SK-N-SH (cell line): ENCODE measurements around the gene SPTBN1. TPM values are rescaled to one million over a fixed set of nuclear protein-coding genes. Genes with fewer than 3 reads are reported as not detected.

Experiments
- CTCF ChIA-PET: fragments of 300-600, 350-600 bp; formaldehyde crosslinking; extraction: SDS; loops from one replicate; lab custom pipeline; 2021; lab: Yijun Ruan, JAX
- POLR2A ChIA-PET: fragments of 350-600 bp; sonication (Branson Sonifier 250); formaldehyde crosslinking; extraction: SDS; loops from one replicate; lab custom pipeline; 2020; ENCODE audit warnings: antibody characterized with exemption, inconsistent platforms; lab: Yijun Ruan, JAX
- DNase-seq: peaks from one replicate; pipeline ENCODE4 v3.0.0; 2012
- H2AFZ ChIP-seq: fragments of 200-600 bp; sonication (generic); 2 replicates; pipeline ENCODE4 v1.8.1; 2016; ENCODE audit warnings: antibody characterized with exemption, mild to moderate bottlenecking, low read depth
- H3F3A ChIP-seq: fragments of 200-600 bp; sonication (generic); replicated peaks from 2 replicates; pipeline ENCODE3; 2016; ENCODE audit warnings: antibody characterized with exemption, mild to moderate bottlenecking; ENCODE audit not compliant: insufficient read depth
- H3K27ac ChIP-seq, 2 experiments: fragments of 200-500 bp in 1 of 2; fragments of 200-600 bp in 1 of 2; sonication (Bioruptor generic) in 1 of 2; sonication (generic), shearing (Covaris generic) in 1 of 2; 2 replicates each; pipeline versions ENCODE4 v1.5.1 to v1.6.1; 2014 to 2016; ENCODE audit warnings: low read depth in 2 of 2, inconsistent platforms in 1 of 2, low read length in 1 of 2, mild to moderate bottlenecking in 1 of 2, mixed read lengths in 1 of 2
- H3K27me3 ChIP-seq: fragments of 200-600 bp; sonication (generic), shearing (Covaris generic); 2 replicates; pipeline ENCODE4 v1.6.1; 2016; ENCODE audit warnings: mixed run types; ENCODE audit not compliant: insufficient read depth
- H3K36me3 ChIP-seq, 2 experiments: fragments of 200-500 bp in 1 of 2; fragments of 200-600 bp in 1 of 2; sonication (Bioruptor generic) in 1 of 2; sonication (generic) in 1 of 2; replicated peaks in 1 of 2; 2 replicates each; pipeline versions ENCODE3 to v1.5.1; 2014 to 2016; ENCODE audit warnings: low read length in 1 of 2, mild to moderate bottlenecking in 1 of 2; ENCODE audit not compliant: insufficient read depth in 2 of 2, control insufficient read depth in 1 of 2
- H3K4me1 ChIP-seq, 2 experiments: fragments of 200-500 bp in 1 of 2; fragments of 200-600 bp in 1 of 2; sonication (Bioruptor generic) in 1 of 2; sonication (generic), shearing (Covaris generic) in 1 of 2; 2 replicates each; pipeline versions ENCODE4 v1.5.1 to v1.6.1; 2014 to 2016; ENCODE audit warnings: low read depth in 1 of 2, low read length in 1 of 2, mixed run types in 1 of 2; ENCODE audit not compliant: insufficient read depth in 2 of 2, control insufficient read depth in 1 of 2
- H3K4me2 ChIP-seq: fragments of 200-600 bp; sonication (generic), shearing (Covaris generic); 2 replicates; pipeline ENCODE4 v1.6.1; 2017; ENCODE audit warnings: mixed run types
- H3K4me3 ChIP-seq, 2 experiments: fragments of 200-500 bp in 1 of 2; fragments of 200-600 bp in 1 of 2; sonication (Bioruptor generic) in 1 of 2; sonication (generic), shearing (Covaris generic) in 1 of 2; 2 replicates each; pipeline versions ENCODE4 v1.5.1 to v1.8.1; 2014 to 2016; ENCODE audit warnings: low read depth in 2 of 2, inconsistent platforms in 1 of 2, low read length in 1 of 2, mild to moderate bottlenecking in 1 of 2, mixed read lengths in 1 of 2, moderate library complexity in 1 of 2
- H3K79me2 ChIP-seq: fragments of 200-600 bp; sonication (generic); 2 replicates; pipeline ENCODE4 v1.8.1; 2017; ENCODE audit warnings: mild to moderate bottlenecking; ENCODE audit not compliant: insufficient read depth
- H3K9ac ChIP-seq: fragments of 200-600 bp; sonication (generic); 2 replicates; pipeline ENCODE4 v1.6.1; 2017; ENCODE audit warnings: mixed run types
- H3K9me2 ChIP-seq: fragments of 200-600 bp; sonication (generic); 2 replicates; pipeline ENCODE4 v1.6.1; 2017; ENCODE audit warnings: mixed run types
- H3K9me3 ChIP-seq: fragments of 200-600 bp; sonication (generic); 2 replicates; pipeline ENCODE4 v1.6.1; 2017; ENCODE audit warnings: mixed run types, mild to moderate bottlenecking, moderate library complexity
- H4K20me1 ChIP-seq: fragments of 200-600 bp; sonication (generic); 2 replicates; pipeline ENCODE4 v1.6.1; 2017; ENCODE audit warnings: mild to moderate bottlenecking, mixed run types; ENCODE audit not compliant: insufficient read depth
- CHD2 ChIP-seq: fragments of 150-350 bp; IDR thresholded peaks from 2 replicates; pipeline ENCODE4 v1.6.1; 2018; ENCODE audit warnings: low read length; ENCODE audit not compliant: partially characterized antibody
- EP300 ChIP-seq, 2 experiments: IDR thresholded peaks; 2 replicates each; pipeline versions ENCODE4 v1.4.0 to v1.6.1; 2012; ENCODE audit warnings: borderline replicate concordance in 1 of 2, low read depth in 1 of 2, low read length in 1 of 2
- GABPA ChIP-seq: IDR thresholded peaks from 2 replicates; pipeline ENCODE4 v1.4.0; 2012; ENCODE audit warnings: low read depth, mild to moderate bottlenecking
- GATA2 ChIP-seq: sonication (generic); formaldehyde crosslinking; IDR thresholded peaks from 2 replicates; pipeline ENCODE4 v1.5.0; 2020; ENCODE audit warnings: mild to moderate bottlenecking, missing genetic modification reagents
- MEF2A ChIP-seq: IDR thresholded peaks from 2 replicates; pipeline ENCODE4 v1.4.0; 2012; ENCODE audit warnings: low read depth, borderline replicate concordance
- MXI1 ChIP-seq: IDR thresholded peaks from 2 replicates; pipeline ENCODE4 v1.6.1; 2012; ENCODE audit warnings: mild to moderate bottlenecking, low read depth, low read length, improper control_type of control experiment
- NFIC ChIP-seq: IDR thresholded peaks from 2 replicates; pipeline ENCODE4 v1.4.0; 2012; ENCODE audit warnings: borderline replicate concordance
- RFX5 ChIP-seq: IDR thresholded peaks from 2 replicates; pipeline ENCODE4 v1.6.1; 2012; ENCODE audit warnings: mild to moderate bottlenecking, improper control_type of control experiment, low read length
- RXRA ChIP-seq: IDR thresholded peaks from 2 replicates; pipeline ENCODE4 v1.4.0; 2012; ENCODE audit warnings: low read depth, mild to moderate bottlenecking, borderline replicate concordance
- SIN3A ChIP-seq: IDR thresholded peaks from 2 replicates; pipeline ENCODE4 v1.6.1; 2012; ENCODE audit warnings: low read depth, mild to moderate bottlenecking, low read length, moderate library complexity, borderline replicate concordance
- TAF1 ChIP-seq: IDR thresholded peaks from 2 replicates; pipeline ENCODE4 v1.6.1; 2012; ENCODE audit warnings: low read depth, mild to moderate bottlenecking, low read length, moderate library complexity, borderline replicate concordance
- WGBS: methylation state at CpG from one replicate; pipeline ENCODE4 v1.1.6; 2017; ENCODE audit warnings: low lambda C conversion rate; 5-methylcytosine and 5-hydroxymethylcytosine counted together
- polyA plus RNA-seq, 3 experiments: library from polyadenylated mRNA; depleted of rRNA; stranded (reverse); fragments of >200 nt; gene quantifications; 2 replicates each; pipeline ENCODE4 v1.2.3, GENCODE V29; 2012
- TF ChIP-seq, protein P1 (sequence below): fragments of 150-350 bp; IDR thresholded peaks from 2 replicates; pipeline ENCODE4 v1.6.1; 2017; ENCODE audit warnings: antibody characterized with exemption, low read length, low read depth, borderline replicate concordance
- TF ChIP-seq, protein P2 (sequence below): fragments of 200-600 bp; sonication (generic); IDR thresholded peaks from 2 replicates; pipeline ENCODE4 v1.6.1; 2017; ENCODE audit warnings: antibody characterized with exemption, mild to moderate bottlenecking, moderate library complexity
- TF ChIP-seq, protein P3 (sequence below): IDR thresholded peaks from 2 replicates; pipeline ENCODE4 v1.4.0; 2012; ENCODE audit warnings: low read depth
- TF ChIP-seq, protein P4 (sequence below): IDR thresholded peaks from 2 replicates; pipeline ENCODE4 v1.4.0; 2012; ENCODE audit warnings: low read depth, borderline replicate concordance
- TF ChIP-seq, protein P5 (sequence below): fragments of 150-350 bp; IDR thresholded peaks from 2 replicates; pipeline ENCODE4 v1.6.1; 2016; ENCODE audit warnings: mild to moderate bottlenecking, low read depth, low read length

The SPTBN1 gene
- polyA plus RNA-seq, 1 of the 3 experiments (the other 2 are of a cell fraction): 29.1 TPM

DNA sequence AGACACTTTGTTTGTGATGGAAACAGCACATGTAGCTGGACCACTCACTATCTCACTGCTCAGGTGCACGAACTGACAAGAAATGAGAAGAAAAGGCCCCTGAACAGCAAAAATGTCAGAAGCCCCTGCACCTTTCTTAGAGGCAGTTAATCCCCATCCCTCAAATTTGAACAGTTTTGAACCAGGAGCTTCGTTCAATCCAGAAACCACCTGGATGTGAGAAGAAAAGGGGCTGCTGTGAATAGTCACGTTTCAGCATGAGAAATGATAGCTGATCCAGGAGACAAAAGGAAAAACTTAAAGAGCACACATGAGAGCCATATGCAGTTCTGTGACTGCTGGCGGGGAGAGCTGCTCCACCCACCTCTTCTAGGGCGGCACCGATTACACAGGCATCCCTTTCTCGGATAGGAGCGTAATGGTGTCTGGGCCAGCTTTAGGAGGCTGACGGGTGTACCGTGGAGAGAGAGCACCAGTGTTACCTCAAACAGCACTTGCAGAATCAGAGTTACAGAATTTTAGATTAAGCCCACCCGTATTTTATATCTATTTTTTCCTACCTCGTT, 150.3 kb downstream of the SPTBN1 start:
- Histone ChIP-seq H3K4me1 (peaks cover 7 to 23% of the 10 kb centered on the region in 2 experiments; a peak in 3 of 4 replicates), H3K9me2 (no peaks in the 10 kb centered on the region), H4K20me1 (peaks cover 96% of the 10 kb centered on the region), H3K4me2 (no peak overlapping the region), H3K9me3 (no peaks in the 10 kb centered on the region), H3K79me2 (peaks cover 100% of the 10 kb centered on the region), H3K4me3 (no peak overlapping the region), H3F3A (peaks cover 2% of the 10 kb centered on the region), H3K27ac (no peak overlapping the region), H3K27me3 (no peaks in the 10 kb centered on the region), H2AFZ (no peak overlapping the region), H3K36me3 (no peaks in the 10 kb centered on the region), H3K9ac (no peak overlapping the region)
- ChIA-PET CTCF (interaction anchor here (0.6 to 1.4 kb wide), 3 partner anchors 23 to 499 kb away, joined by 3 to 4 read pairs (median 3); no protein-coding TSS in a partner anchor), POLR2A (no interaction called here)
- WGBS: 95% methylated on average over 12 of the region's 12 CpGs
- no peak for TF ChIP-seq GABPA
- TF ChIP-seq, protein P1, sequence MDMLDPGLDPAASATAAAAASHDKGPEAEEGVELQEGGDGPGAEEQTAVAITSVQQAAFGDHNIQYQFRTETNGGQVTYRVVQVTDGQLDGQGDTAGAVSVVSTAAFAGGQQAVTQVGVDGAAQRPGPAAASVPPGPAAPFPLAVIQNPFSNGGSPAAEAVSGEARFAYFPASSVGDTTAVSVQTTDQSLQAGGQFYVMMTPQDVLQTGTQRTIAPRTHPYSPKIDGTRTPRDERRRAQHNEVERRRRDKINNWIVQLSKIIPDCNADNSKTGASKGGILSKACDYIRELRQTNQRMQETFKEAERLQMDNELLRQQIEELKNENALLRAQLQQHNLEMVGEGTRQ: no peak
- no peak for TF ChIP-seq EP300 (IDR thresholded peaks at IDR 0.05; ENCODE audit: borderline replicate concordance in 1 of 2, low read depth in 1 of 2, low read length in 1 of 2)
- no peak for DNase-seq

DNA sequence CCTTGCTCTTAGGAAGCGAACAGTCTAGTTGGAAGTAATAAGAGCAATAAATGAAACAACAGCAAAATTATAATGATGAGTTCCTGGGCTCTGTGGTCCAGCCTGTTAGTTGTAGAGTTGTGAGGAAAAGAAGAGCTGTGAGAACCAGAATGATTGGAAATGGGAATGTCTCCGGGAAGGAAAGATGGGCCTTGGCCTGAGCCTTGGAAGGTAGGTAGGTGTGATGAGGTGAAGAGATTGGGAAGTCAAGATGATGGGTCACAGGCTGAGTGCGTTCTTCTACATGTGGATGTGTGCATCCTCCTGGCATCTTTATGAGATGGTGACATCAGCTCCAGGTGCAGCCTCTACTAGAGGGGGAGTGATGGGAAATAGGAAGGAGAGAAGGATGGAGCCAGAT, 152.1 kb downstream of the SPTBN1 start:
- Histone ChIP-seq H3K36me3 (peaks cover 3 to 6% of the 10 kb centered on the region in 2 experiments), H3K79me2 (peaks cover 100% of the 10 kb centered on the region), H3K27ac (no peak overlapping the region), H3K9me3 (no peaks in the 10 kb centered on the region), H4K20me1 (peaks cover 96% of the 10 kb centered on the region), H3K4me3 (no peak overlapping the region), H3K4me2 (no peak overlapping the region), H3K27me3 (no peaks in the 10 kb centered on the region), H3K4me1 (peaks cover 14 to 21% of the 10 kb centered on the region in 2 experiments; a peak in 2 of 4 replicates), H3F3A (peaks cover 2% of the 10 kb centered on the region), H3K9ac (no peak overlapping the region), H2AFZ (no peak overlapping the region), H3K9me2 (no peaks in the 10 kb centered on the region)
- WGBS: 100% methylated on average over 3 of the region's 3 CpGs
- no peak for DNase-seq
- TF ChIP-seq SIN3A (no peak), EP300 (IDR thresholded peaks at IDR 0.05; ENCODE audit: borderline replicate concordance in 1 of 2, low read depth in 1 of 2, low read length in 1 of 2) (no peak), MEF2A (no peak), NFIC (no peak), GATA2 (CRISPR knock-in tag) (no peak), TAF1 (no peak), RFX5 (no peak), MXI1 (no peak), CHD2 (no peak), RXRA (no peak)
- TF ChIP-seq, protein P2, sequence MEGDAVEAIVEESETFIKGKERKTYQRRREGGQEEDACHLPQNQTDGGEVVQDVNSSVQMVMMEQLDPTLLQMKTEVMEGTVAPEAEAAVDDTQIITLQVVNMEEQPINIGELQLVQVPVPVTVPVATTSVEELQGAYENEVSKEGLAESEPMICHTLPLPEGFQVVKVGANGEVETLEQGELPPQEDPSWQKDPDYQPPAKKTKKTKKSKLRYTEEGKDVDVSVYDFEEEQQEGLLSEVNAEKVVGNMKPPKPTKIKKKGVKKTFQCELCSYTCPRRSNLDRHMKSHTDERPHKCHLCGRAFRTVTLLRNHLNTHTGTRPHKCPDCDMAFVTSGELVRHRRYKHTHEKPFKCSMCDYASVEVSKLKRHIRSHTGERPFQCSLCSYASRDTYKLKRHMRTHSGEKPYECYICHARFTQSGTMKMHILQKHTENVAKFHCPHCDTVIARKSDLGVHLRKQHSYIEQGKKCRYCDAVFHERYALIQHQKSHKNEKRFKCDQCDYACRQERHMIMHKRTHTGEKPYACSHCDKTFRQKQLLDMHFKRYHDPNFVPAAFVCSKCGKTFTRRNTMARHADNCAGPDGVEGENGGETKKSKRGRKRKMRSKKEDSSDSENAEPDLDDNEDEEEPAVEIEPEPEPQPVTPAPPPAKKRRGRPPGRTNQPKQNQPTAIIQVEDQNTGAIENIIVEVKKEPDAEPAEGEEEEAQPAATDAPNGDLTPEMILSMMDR: no peak
- TF ChIP-seq, protein P1: no peak
- TF ChIP-seq, protein P3, sequence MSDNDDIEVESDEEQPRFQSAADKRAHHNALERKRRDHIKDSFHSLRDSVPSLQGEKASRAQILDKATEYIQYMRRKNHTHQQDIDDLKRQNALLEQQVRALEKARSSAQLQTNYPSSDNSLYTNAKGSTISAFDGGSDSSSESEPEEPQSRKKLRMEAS: no peak
- TF ChIP-seq, protein P4, sequence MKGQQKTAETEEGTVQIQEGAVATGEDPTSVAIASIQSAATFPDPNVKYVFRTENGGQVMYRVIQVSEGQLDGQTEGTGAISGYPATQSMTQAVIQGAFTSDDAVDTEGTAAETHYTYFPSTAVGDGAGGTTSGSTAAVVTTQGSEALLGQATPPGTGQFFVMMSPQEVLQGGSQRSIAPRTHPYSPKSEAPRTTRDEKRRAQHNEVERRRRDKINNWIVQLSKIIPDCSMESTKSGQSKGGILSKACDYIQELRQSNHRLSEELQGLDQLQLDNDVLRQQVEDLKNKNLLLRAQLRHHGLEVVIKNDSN: no peak
- TF ChIP-seq, protein P5, sequence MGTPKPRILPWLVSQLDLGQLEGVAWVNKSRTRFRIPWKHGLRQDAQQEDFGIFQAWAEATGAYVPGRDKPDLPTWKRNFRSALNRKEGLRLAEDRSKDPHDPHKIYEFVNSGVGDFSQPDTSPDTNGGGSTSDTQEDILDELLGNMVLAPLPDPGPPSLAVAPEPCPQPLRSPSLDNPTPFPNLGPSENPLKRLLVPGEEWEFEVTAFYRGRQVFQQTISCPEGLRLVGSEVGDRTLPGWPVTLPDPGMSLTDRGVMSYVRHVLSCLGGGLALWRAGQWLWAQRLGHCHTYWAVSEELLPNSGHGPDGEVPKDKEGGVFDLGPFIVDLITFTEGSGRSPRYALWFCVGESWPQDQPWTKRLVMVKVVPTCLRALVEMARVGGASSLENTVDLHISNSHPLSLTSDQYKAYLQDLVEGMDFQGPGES: no peak
- CTCF ChIA-PET: no interaction called here
- POLR2A ChIA-PET: no interaction called here
